ENCODE measurements around the gene ETNK2.

The ETNK2 gene

GRCh38 chr1:204188959-204189639 is 37.3 kb upstream of the ETNK2 start:
- Mint-ChIP-seq H3K27ac (no peak overlapping the region), H3K4me3 (peak overlapping the region; percentile 37), H3K9me3 (no peaks in the 10 kb centered on the region), H3K36me3 (no peaks in the 10 kb centered on the region), H3K4me1 (peaks cover 27% of the 10 kb centered on the region)
- no peak for DNase-seq (ENCODE audit: low spot score in 2 of 2)
- ATAC-seq, result peak; percentile 72

- no peak for ATAC-seq
- H3K4me3 Mint-ChIP-seq, result no peak overlapping the region
- peaks cover 27% of the 10 kb centered on the region for H3K4me1 Mint-ChIP-seq
- H3K9me3 Mint-ChIP-seq, result no peaks in the 10 kb centered on the region
- no peaks in the 10 kb centered on the region for H3K36me3 Mint-ChIP-seq
- no peak overlapping the region for H3K27ac Mint-ChIP-seq
- DNase-seq (ENCODE audit: low spot score in 2 of 2), result no peak
Measured at GRCh38 chr1:204186597-204186996, 34.8 kb upstream of the ETNK2 start.

- Mint-ChIP-seq H3K9me3 (no peaks in the 10 kb centered on the region), H3K36me3 (no peaks in the 10 kb centered on the region)
Measured at GRCh38 chr1:204181116-204181515, 29.3 kb upstream of the ETNK2 start.

GRCh38 chr1:204180133-204180532 is 28.3 kb upstream of the ETNK2 start:
- no peak for ATAC-seq
- H3K4me3 Mint-ChIP-seq, result no peak overlapping the region
- H3K9me3 Mint-ChIP-seq, result no peaks in the 10 kb centered on the region
- no peaks in the 10 kb centered on the region for H3K4me1 Mint-ChIP-seq
- H3K27ac Mint-ChIP-seq, result no peak overlapping the region
- no peaks in the 10 kb centered on the region for H3K36me3 Mint-ChIP-seq
- DNase-seq (ENCODE audit: low spot score in 2 of 2), result no peak

More at GRCh38 chr1:204181116-204181515, 29.3 kb upstream of the ETNK2 start:
- H3K4me3 Mint-ChIP-seq, result no peak overlapping the region
- no peak overlapping the region for H3K27ac Mint-ChIP-seq
- H3K4me1 Mint-ChIP-seq, result no peaks in the 10 kb centered on the region
- ATAC-seq, result no peak
- DNase-seq (ENCODE audit: low spot score in 2 of 2), result no peak

GRCh38 chr1:204178487-204179281 is 26.8 kb upstream of the ETNK2 start:
- ATAC-seq (no peak), DNase-seq (ENCODE audit: low spot score in 2 of 2) (no peak)
- no peaks in the 10 kb centered on the region for H3K36me3 Mint-ChIP-seq
- peaks cover under 1% of the 10 kb centered on the region for H3K9me3 Mint-ChIP-seq
- no peak overlapping the region for H3K4me3 Mint-ChIP-seq
- H3K27ac Mint-ChIP-seq, result no peak overlapping the region
- no peaks in the 10 kb centered on the region for H3K4me1 Mint-ChIP-seq

GRCh38 chr1:204177133-204177532 is 25.3 kb upstream of the ETNK2 start:
- Mint-ChIP-seq H3K27ac (no peak overlapping the region), H3K4me3 (no peak overlapping the region), H3K4me1 (no peaks in the 10 kb centered on the region), H3K36me3 (no peaks in the 10 kb centered on the region), H3K9me3 (peaks cover 4% of the 10 kb centered on the region)
- peak; percentile 29 for ATAC-seq
- DNase-seq (ENCODE audit: low spot score in 2 of 2), result no peak

GRCh38 chr1:204176049-204176448 is 24.2 kb upstream of the ETNK2 start:
- ATAC-seq (no peak), DNase-seq (ENCODE audit: low spot score in 2 of 2) (no peak)
- Mint-ChIP-seq H3K9me3 (peaks cover 4% of the 10 kb centered on the region), H3K27ac (no peak overlapping the region), H3K4me3 (no peak overlapping the region), H3K4me1 (no peaks in the 10 kb centered on the region), H3K36me3 (no peaks in the 10 kb centered on the region)

- H3K27ac Mint-ChIP-seq, result no peak overlapping the region
- H3K4me3 Mint-ChIP-seq, result no peak overlapping the region
Measured at GRCh38 chr1:204174958-204175357, 23.1 kb upstream of the ETNK2 start.

GRCh38 chr1:204172404-204173029 is 20.7 kb upstream of the ETNK2 start:
- Mint-ChIP-seq H3K36me3 (no peaks in the 10 kb centered on the region), H3K9me3 (peaks cover 4% of the 10 kb centered on the region), H3K27ac (no peak overlapping the region), H3K4me1 (no peaks in the 10 kb centered on the region), H3K4me3 (no peak overlapping the region)
- DNase-seq (ENCODE audit: low spot score in 2 of 2) (no peak), ATAC-seq (no peak)

More at GRCh38 chr1:204174958-204175357, 23.1 kb upstream of the ETNK2 start:
- Mint-ChIP-seq H3K9me3 (peaks cover 4% of the 10 kb centered on the region), H3K36me3 (no peaks in the 10 kb centered on the region), H3K4me1 (no peaks in the 10 kb centered on the region)
- ATAC-seq (no peak), DNase-seq (ENCODE audit: low spot score in 2 of 2) (no peak)

GRCh38 chr1:204171751-204172178 is 19.9 kb upstream of the ETNK2 start:
- H3K4me1 Mint-ChIP-seq, result no peaks in the 10 kb centered on the region
- DNase-seq (ENCODE audit: low spot score in 2 of 2) (no peak), ATAC-seq (no peak)
- peaks cover 7% of the 10 kb centered on the region for H3K9me3 Mint-ChIP-seq
- no peaks in the 10 kb centered on the region for H3K36me3 Mint-ChIP-seq
- no peak overlapping the region for H3K27ac Mint-ChIP-seq
- no peak overlapping the region for H3K4me3 Mint-ChIP-seq

- no peak overlapping the region for H3K4me3 Mint-ChIP-seq
- ATAC-seq (no peak), DNase-seq (ENCODE audit: low spot score in 2 of 2) (no peak)
- no peaks in the 10 kb centered on the region for H3K36me3 Mint-ChIP-seq
- no peaks in the 10 kb centered on the region for H3K4me1 Mint-ChIP-seq
- H3K27ac Mint-ChIP-seq, result no peak overlapping the region
- peaks cover 7% of the 10 kb centered on the region for H3K9me3 Mint-ChIP-seq
Measured at GRCh38 chr1:204170494-204171155, 18.8 kb upstream of the ETNK2 start.

- no peak for DNase-seq (ENCODE audit: low spot score in 2 of 2)
- Mint-ChIP-seq H3K4me3 (no peak overlapping the region), H3K4me1 (no peaks in the 10 kb centered on the region), H3K9me3 (peaks cover 7% of the 10 kb centered on the region), H3K36me3 (no peaks in the 10 kb centered on the region), H3K27ac (no peak overlapping the region)
- no peak for ATAC-seq
Measured at GRCh38 chr1:204169858-204170257, 18.0 kb upstream of the ETNK2 start.

GRCh38 chr1:204167730-204168129 is 15.9 kb upstream of the ETNK2 start:
- Mint-ChIP-seq H3K4me3 (no peak overlapping the region), H3K27ac (no peak overlapping the region)
- DNase-seq (ENCODE audit: low spot score in 2 of 2), result no peak

GRCh38 chr1:204166219-204166618 is 14.4 kb upstream of the ETNK2 start, which contains the start of gene REN:
TSS of gene REN (minus strand) at chr1:204166337. CDS start at chr1:204166293, 44 bp downstream.
- Mint-ChIP-seq H3K36me3 (no peaks in the 10 kb centered on the region), H3K4me1 (no peaks in the 10 kb centered on the region), H3K4me3 (no peak within 1 kb of the TSS), H3K27ac (no peak within 1 kb of the TSS), H3K9me3 (peaks cover 3% of the 10 kb centered on the region)
- no peak for DNase-seq (ENCODE audit: low spot score in 2 of 2)
- no peak for ATAC-seq

More at GRCh38 chr1:204167730-204168129, 15.9 kb upstream of the ETNK2 start:
- Mint-ChIP-seq H3K4me1 (no peaks in the 10 kb centered on the region), H3K9me3 (peaks cover 3% of the 10 kb centered on the region), H3K36me3 (no peaks in the 10 kb centered on the region)
- ATAC-seq, result no peak

- Mint-ChIP-seq H3K4me3 (no peak overlapping the region), H3K27ac (no peak overlapping the region), H3K4me1 (peaks cover 7% of the 10 kb centered on the region), H3K9me3 (peaks cover 3% of the 10 kb centered on the region), H3K36me3 (no peaks in the 10 kb centered on the region)
- peak; percentile 84 for ATAC-seq
- DNase-seq (ENCODE audit: low spot score in 2 of 2), result peak; percentile 81 to 88
Measured at GRCh38 chr1:204162494-204163074, 10.7 kb upstream of the ETNK2 start.

All from stimulated activated effector memory CD8-positive, alpha-beta T cell treated with anti-CD3 and anti-CD28 coated beads, Interleukin-12 subunit alpha, Interleukin-12 subunit beta, amount 100 ng/mL, for 72 hours (primary cell).